Measurements from ENCODE around the gene BDNF. TPM values are rescaled to one million over a fixed set of nuclear protein-coding genes. Genes with fewer than 3 reads are reported as not detected.
"Not testable (repeated sequence)": the region's sequence is repeated elsewhere in the genome, so short reads cannot be mapped to it uniquely, and the experiment has no call there.

Gene BDNF
- total and polyA plus RNA-seq, 2 experiments from 2014 or later, result 5.1 to 5.2 TPM

GRCh38 chr11:27635567-27636037 lies 64.7 kb downstream of the BDNF start:
- Mint-ChIP-seq H3K36me3 (ENCODE audit: low read depth) (peaks cover 49% of the 10 kb centered on the region), H3K9me3 (peaks cover 18% of the 10 kb centered on the region), H3K4me3 (peak overlapping the region; percentile 95), H3K27ac (peak overlapping the region; percentile 98), H3K27me3 (ENCODE audit: insufficient read depth, low read depth, poor library complexity) (peaks cover 34% of the 10 kb centered on the region), H3K4me1 (peaks cover 38% of the 10 kb centered on the region)
- H3K4me3 ChIP-seq, result peak overlapping the region; percentile 17
- ATAC-seq (peak; percentile 53), DNase-seq (ENCODE audit: low spot score) (peak; percentile 25)
- H3K4me2 ChIP-seq, result peak overlapping the region; percentile 54
- peak overlapping the region; percentile 92 for H3K27ac ChIP-seq (ENCODE audit: low read depth)
- no peak overlapping the region for H2AFZ ChIP-seq
- peaks cover 20% of the 10 kb centered on the region for H3K4me1 ChIP-seq (ENCODE audit: insufficient read depth)
- TF ChIP-seq STAT1 (IDR thresholded peaks at IDR 0.05; ENCODE audit: unreplicated experiment) (no peak), ZNF462 (CRISPR knock-in tag; IDR thresholded peaks at IDR 0.05) (no peak), POLR2AphosphoS5 (IDR thresholded peaks at IDR 0.05; ENCODE audit: low read depth) (peak; percentile 74), ZNF114 (CRISPR knock-in tag; IDR thresholded peaks at IDR 0.05) (no peak), CREB1 (CRISPR knock-in tag; IDR thresholded peaks at IDR 0.05; ENCODE audit: low read depth) (no peak), EZH2 (IDR thresholded peaks at IDR 0.05; ENCODE audit: low read depth, unreplicated experiment) (no peak)
- H3F3A ChIP-seq (replicated peaks; ENCODE audit: low read depth), result no peaks in the 10 kb centered on the region; the same call in 1 of the 2 replicates
- H3K36me3 ChIP-seq (ENCODE audit: insufficient read depth), result peaks cover 14% of the 10 kb centered on the region; the same call in 1 of the 2 replicates
- peaks cover 37% of the 10 kb centered on the region for H3K79me2 ChIP-seq (replicated peaks; ENCODE audit: insufficient read depth)
- H3K9me2 ChIP-seq (ENCODE audit: insufficient read depth), result peaks cover 13% of the 10 kb centered on the region; the same call in 1 of the 2 replicates
- H4K20me1 ChIP-seq (replicated peaks; ENCODE audit: insufficient read depth), result no peaks in the 10 kb centered on the region; the same call in 1 of the 2 replicates
- no peaks in the 10 kb centered on the region for H3K27me3 ChIP-seq (ENCODE audit: insufficient read depth)

GRCh38 chr11:27634776-27635175 lies 65.5 kb downstream of the BDNF start:
- H3K79me2 ChIP-seq (replicated peaks; ENCODE audit: insufficient read depth), result peaks cover 40% of the 10 kb centered on the region
- peaks cover 42% of the 10 kb centered on the region for H3K4me1 Mint-ChIP-seq
- peak; percentile 88 for ATAC-seq
- peak; percentile 49; the same call in 1 of the 2 replicates for TF ChIP-seq POLR2AphosphoS5 (IDR thresholded peaks at IDR 0.05; ENCODE audit: low read depth)
- peaks cover 34% of the 10 kb centered on the region for H3K27me3 Mint-ChIP-seq (ENCODE audit: insufficient read depth, low read depth, poor library complexity)
- not testable (repeated sequence) for H3F3A ChIP-seq (replicated peaks; ENCODE audit: low read depth); H2AFZ ChIP-seq; H3K27me3 ChIP-seq (ENCODE audit: insufficient read depth); H4K20me1 ChIP-seq (replicated peaks; ENCODE audit: insufficient read depth)
- peaks cover 22% of the 10 kb centered on the region for H3K4me1 ChIP-seq (ENCODE audit: insufficient read depth)
- H3K27ac Mint-ChIP-seq, result peak overlapping the region; percentile 98
- peak overlapping the region; percentile 95 for H3K4me3 Mint-ChIP-seq
- DNase-seq (ENCODE audit: low spot score), result peak; percentile 63
- peaks cover 56% of the 10 kb centered on the region for H3K36me3 Mint-ChIP-seq (ENCODE audit: low read depth)
- H3K9me2 ChIP-seq (ENCODE audit: insufficient read depth), result peaks cover 13% of the 10 kb centered on the region; the same call in 1 of the 2 replicates
- H3K27ac ChIP-seq (ENCODE audit: low read depth), result peak overlapping the region; percentile 92
- H3K4me2 ChIP-seq, result peak overlapping the region; percentile 54
- peaks cover 18% of the 10 kb centered on the region for H3K9me3 Mint-ChIP-seq
- peaks cover 15% of the 10 kb centered on the region; the same call in 1 of the 2 replicates for H3K36me3 ChIP-seq (ENCODE audit: insufficient read depth)
- H3K4me3 ChIP-seq, result peak overlapping the region; percentile 17

Measured in GM23338 (cell line).